H1 (cell line): ENCODE data around the gene SKP2. TPM values are rescaled to one million over a fixed set of nuclear protein-coding genes. Genes with fewer than 3 reads are reported as not detected.

ENCODE experiments used
- CTCF ChIA-PET: fragments of 300-600 bp; sonication (Branson Sonifier 250); formaldehyde crosslinking; loops from one replicate; lab custom pipeline; 2021; ENCODE audit not compliant: partially characterized antibody; lab: Charles Lee
- POLR2A ChIA-PET: fragments of 300-600 bp; sonication (Branson Sonifier 250); formaldehyde crosslinking; loops from one replicate; lab custom pipeline; 2021; ENCODE audit warnings: inconsistent platforms; ENCODE audit not compliant: partially characterized antibody; lab: Charles Lee
- DNase-seq, 2 experiments: peaks; one replicate each; pipeline versions ENCODE4 v3.0.0 to v3.0.0-alpha.2; 2010 to 2022; ENCODE audit warnings: low spot score in 2 of 2, low read depth in 1 of 2, mixed read lengths in 1 of 2
- FAIRE-seq: peaks from 2 replicates; lab custom pipeline; 2011; peaks lifted over from hg19 to GRCh38; lab: Jason Lieb, UNC
- H2AFZ ChIP-seq: 2 replicates; pipeline ENCODE4 v1.8.1; 2012; ENCODE audit warnings: low read length, inconsistent platforms
- H2AK5ac ChIP-seq: 2 replicates; pipeline ENCODE4 v1.6.1; 2013; ENCODE audit warnings: low read depth, low read length
- H2BK120ac ChIP-seq: replicated peaks from 2 replicates; pipeline ENCODE3; 2013; ENCODE audit warnings: low read depth, low read length, inconsistent platforms
- H2BK12ac ChIP-seq: 2 replicates; pipeline ENCODE4 v1.6.1; 2013; ENCODE audit warnings: low read depth, low read length
- H2BK15ac ChIP-seq: 2 replicates; pipeline ENCODE4 v1.6.1; 2013; ENCODE audit warnings: low read length
- H2BK20ac ChIP-seq: 2 replicates; pipeline ENCODE4 v1.6.1; 2013; ENCODE audit warnings: low read length
- H2BK5ac ChIP-seq: 2 replicates; pipeline ENCODE4 v1.6.1; 2013; ENCODE audit warnings: low read depth, low read length
- H3K14ac ChIP-seq: 2 replicates; pipeline ENCODE4 v1.6.1; 2013; ENCODE audit warnings: inconsistent platforms; ENCODE audit not compliant: insufficient read length
- H3K18ac ChIP-seq: 2 replicates; pipeline ENCODE4 v1.6.1; 2013; ENCODE audit warnings: low read length; ENCODE audit errors: extremely low read depth
- H3K23ac ChIP-seq: 2 replicates; pipeline ENCODE4 v1.6.1; 2013; ENCODE audit warnings: inconsistent platforms; ENCODE audit not compliant: insufficient read length
- H3K23me2 ChIP-seq: 2 replicates; pipeline ENCODE4 v1.6.1; 2013; ENCODE audit warnings: low read depth, low read length
- H3K27ac ChIP-seq: 2 replicates; pipeline ENCODE4 v1.6.1; 2011; ENCODE audit warnings: low read depth, low read length, inconsistent platforms
- H3K27me3 ChIP-seq, 4 experiments: replicated peaks in 1 of 4; 1 replicate in 1 of 4; 2 replicates in 3 of 4; pipeline versions ENCODE4 v1.6.1 to v1.8.1; 2011 to 2013; ENCODE audit warnings: low read length in 3 of 4, mild to moderate bottlenecking in 3 of 4, inconsistent platforms in 2 of 4, mixed read lengths in 2 of 4, moderate library complexity in 1 of 4; ENCODE audit not compliant: control insufficient read depth in 3 of 4, insufficient read depth in 3 of 4; ENCODE audit errors: extremely low read depth in 1 of 4
- H3K36me3 ChIP-seq, 4 experiments: 2 replicates each; pipeline versions ENCODE4 v1.6.1 to v1.8.1; 2011 to 2013; ENCODE audit warnings: mild to moderate bottlenecking in 4 of 4, low read length in 3 of 4, moderate library complexity in 2 of 4, control low read depth in 1 of 4, inconsistent platforms in 1 of 4; ENCODE audit not compliant: insufficient read depth in 4 of 4, control insufficient read depth in 2 of 4
- H3K4ac ChIP-seq: replicated peaks from 2 replicates; pipeline ENCODE3; 2013; ENCODE audit warnings: low read length, low read depth, mixed read lengths, inconsistent platforms; ENCODE audit not compliant: insufficient read length
- H3K4me1 ChIP-seq, 4 experiments: replicated peaks in 1 of 4; 1 replicate in 1 of 4; 2 replicates in 3 of 4; pipeline versions ENCODE4 v1.6.1 to v1.8.1; 2011 to 2013; ENCODE audit warnings: low read length in 3 of 4, inconsistent platforms in 2 of 4, mixed read lengths in 1 of 4; ENCODE audit not compliant: insufficient read depth in 4 of 4, control insufficient read depth in 3 of 4
- H3K4me2 ChIP-seq, 2 experiments: 2 replicates each; pipeline versions ENCODE4 v1.6.1 to v1.8.1; 2011 to 2013; ENCODE audit warnings: low read depth in 2 of 2, low read length in 2 of 2, control low read depth in 1 of 2, inconsistent platforms in 1 of 2, mild to moderate bottlenecking in 1 of 2; ENCODE audit not compliant: insufficient read depth in 1 of 2
- H3K4me3 ChIP-seq, 4 experiments: fragments of 200-600, 300-600 bp in 1 of 4; sonication (generic), shearing (Covaris generic), sonication (Bioruptor Twin) in 1 of 4; 2 replicates each; pipeline versions ENCODE4 v1.5.1 to v1.8.1; 2011 to 2016; ENCODE audit warnings: low read length in 4 of 4, low read depth in 3 of 4, control low read depth in 2 of 4, inconsistent platforms in 2 of 4, mild to moderate bottlenecking in 2 of 4, mixed read lengths in 1 of 4, moderate library complexity in 1 of 4; ENCODE audit not compliant: insufficient read depth in 2 of 4; ENCODE audit errors: extremely low read depth in 1 of 4
- H3K56ac ChIP-seq: replicated peaks from 2 replicates; pipeline ENCODE3; 2013; ENCODE audit warnings: low read depth, mild to moderate bottlenecking, mixed read lengths, low read length, inconsistent platforms; ENCODE audit not compliant: insufficient read length
- H3K79me1 ChIP-seq: 2 replicates; pipeline ENCODE4 v1.6.1; 2013; ENCODE audit warnings: low read depth, low read length, control low read depth
- H3K79me2 ChIP-seq, 2 experiments: 2 replicates each; pipeline versions ENCODE4 v1.6.1 to v1.8.1; 2012 to 2013; ENCODE audit warnings: low read length in 2 of 2, mild to moderate bottlenecking in 2 of 2, inconsistent platforms in 1 of 2; ENCODE audit not compliant: insufficient read depth in 2 of 2, control insufficient read depth in 1 of 2
- H3K9ac ChIP-seq, 4 experiments: replicated peaks in 1 of 4; 1 replicate in 1 of 4; 2 replicates in 3 of 4; pipeline versions ENCODE4 v1.6.1 to v1.8.1; 2011 to 2013; ENCODE audit warnings: low read depth in 3 of 4, low read length in 3 of 4, control low read depth in 2 of 4, mild to moderate bottlenecking in 2 of 4, moderate library complexity in 2 of 4, inconsistent platforms in 1 of 4; ENCODE audit errors: extremely low read depth in 1 of 4
- H3K9me3 ChIP-seq, 2 experiments: 2 replicates each; pipeline versions ENCODE4 v1.6.1 to v1.8.1; 2012 to 2013; ENCODE audit warnings: mild to moderate bottlenecking in 2 of 2, moderate library complexity in 2 of 2, control low read depth in 1 of 2, inconsistent platforms in 1 of 2, low read depth in 1 of 2, low read length in 1 of 2, mixed read lengths in 1 of 2; ENCODE audit not compliant: insufficient read depth in 2 of 2
- H4K20me1 ChIP-seq, 2 experiments: replicated peaks in 1 of 2; 2 replicates each; pipeline versions ENCODE3 to v1.8.1; 2011 to 2013; ENCODE audit warnings: inconsistent platforms in 2 of 2, low read length in 2 of 2, mild to moderate bottlenecking in 1 of 2; ENCODE audit not compliant: insufficient read depth in 2 of 2, control insufficient read depth in 1 of 2
- H4K5ac ChIP-seq: 2 replicates; pipeline ENCODE4 v1.6.1; 2013; ENCODE audit warnings: low read length, low read depth, mixed read lengths, inconsistent platforms; ENCODE audit not compliant: insufficient read length
- H4K8ac ChIP-seq: 2 replicates; pipeline ENCODE4 v1.8.0; 2013; ENCODE audit warnings: mild to moderate bottlenecking, moderate library complexity, low read length, inconsistent platforms; ENCODE audit not compliant: insufficient read depth; ENCODE audit errors: extremely low read depth
- H4K91ac ChIP-seq: replicated peaks from 2 replicates; pipeline ENCODE3; 2013; ENCODE audit warnings: low read length, mixed read lengths, inconsistent platforms; ENCODE audit not compliant: insufficient read length
- SIN3A ChIP-seq, 2 experiments: IDR thresholded peaks in 1 of 2; conservative IDR thresholded peaks in 1 of 2; 2 replicates each; pipeline ENCODE4 v1.6.1; 2011 to 2012; ENCODE audit warnings: low read length in 2 of 2, improper control_type of control experiment in 1 of 2, low read depth in 1 of 2, mild to moderate bottlenecking in 1 of 2
- WGBS, 2 experiments: shearing (Covaris generic) in 1 of 2; methylation state at CpG; one replicate each; pipeline versions ENCODE4 v1.1.6 to v1.1.7; 2013 to 2015; ENCODE audit warnings: low lambda C conversion rate in 2 of 2, mixed read lengths in 2 of 2, inconsistent platforms in 1 of 2, low coverage in 1 of 2, missing lambda C conversion rate in 1 of 2; ENCODE audit not compliant: insufficient replicate concordance in 2 of 2, insufficient coverage in 1 of 2, insufficient read length in 1 of 2; ENCODE audit errors: extremely low coverage in 1 of 2, missing lambda C conversion rate in 1 of 2; 5-methylcytosine and 5-hydroxymethylcytosine counted together
- polyA plus RNA-seq, 7 experiments: library from polyadenylated mRNA; depleted of rRNA in 3 of 7; stranded (reverse) in 5 of 7; unstranded in 2 of 7; fragments of >200 nt in 5 of 7; fragments of 200-250 nt in 2 of 7; gene quantifications; 1 replicate in 5 of 7; 2 replicates in 1 of 7; 4 replicates in 1 of 7; pipeline versions ENCODE4 v1.2.1 to v1.2.3, GENCODE V29; 2011 to 2013; ENCODE audit warnings: missing spikeins in 2 of 7, mixed read lengths in 2 of 7
- total RNA-seq: library from RNA; stranded (reverse); fragmentation: NEBNext Ultra II Directional; extraction: Animal tissue kit (Norgen Biotek cat#: 25700); gene quantifications from 2 replicates; pipeline ENCODE4 v1.2.1, GENCODE V29; 2021

Gene SKP2
- total and polyA plus RNA-seq, 2 of the 8 experiments (the other 6 are each of a cell fraction or from before 2014, with no cell fraction given), result 49.9 to 104 TPM

GRCh38 chr5:36108758-36109460 lies 43.0 kb upstream of the SKP2 start:
- Histone ChIP-seq H4K20me1 (peaks cover 0 to 2% of the 10 kb centered on the region in 2 experiments), H2BK20ac (no peak overlapping the region), H2BK120ac (no peak overlapping the region), H3K36me3 (no peaks in the 10 kb centered on the region), H3K9me3 (no peaks in the 10 kb centered on the region), H3K14ac (no peak overlapping the region), H2AK5ac (no peak overlapping the region), H2BK5ac (no peak overlapping the region), H3K4me1 (no peaks in the 10 kb centered on the region), H3K23me2 (no peaks in the 10 kb centered on the region), H4K91ac (no peak overlapping the region), H3K4me3 (no peak overlapping the region), H3K4ac (no peak overlapping the region), H3K79me2 (no peaks in the 10 kb centered on the region), H2AFZ (no peak overlapping the region), H3K18ac (no peak overlapping the region), H3K56ac (no peak overlapping the region), H3K27me3 (no peaks in the 10 kb centered on the region), H3K79me1 (no peaks in the 10 kb centered on the region), H2BK12ac (no peak overlapping the region), H4K5ac (no peak overlapping the region), H4K8ac (no peak overlapping the region), H3K4me2 (no peak overlapping the region), H2BK15ac (no peak overlapping the region), H3K9ac (no peak overlapping the region), H3K23ac (no peak overlapping the region), H3K27ac (no peak overlapping the region)
- WGBS, 2 experiments, result 84% methylated on average over 3 of the region's 3 CpGs; no CpG with 5 or more reads in 1 of the 2 experiments
- DNase-seq (no peak), FAIRE-seq (no peak)
- TF ChIP-seq SIN3A (conservative IDR thresholded peaks at IDR 0.05 in 1 of 2, IDR thresholded peaks at IDR 0.05 in 1 of 2; ENCODE audit: low read depth in 1 of 2, low read length in 2 of 2), result no peak
- ChIA-PET CTCF (no interaction called here), POLR2A (interaction anchor here (0.6 kb wide), 1 partner anchor 10 kb away, joined by 3 read pairs; no protein-coding TSS in a partner anchor)
